Sigmoid colon (tissue), 7 donors: ENCODE measurements around the gene UGT1A7. TPM values are rescaled to one million over a fixed set of nuclear protein-coding genes. Genes with fewer than 3 reads are reported as not detected.
A peak's percentile ranks its signal among the peaks of the same experiment; 100 is the strongest.

Experiments
- DNase-seq: peaks from one replicate; pipeline ENCODE4 v3.0.0-alpha.2; 2019
- H3K27ac ChIP-seq, 4 donors: fragments of 200-600 bp; sonication (generic); one replicate each; pipeline ENCODE4 v1.5.1; 2016 to 2019; ENCODE audit warnings: mild to moderate bottlenecking in 1 of 4
- H3K27me3 ChIP-seq, 3 donors: fragments of 200-600 bp; sonication (generic); one replicate each; pipeline ENCODE4 v1.5.1; 2019; ENCODE audit warnings: mild to moderate bottlenecking in 1 of 3
- H3K36me3 ChIP-seq, 4 donors: fragments of 200-600 bp; sonication (generic); one replicate each; pipeline ENCODE4 v1.5.1; 2016 to 2019
- H3K4me1 ChIP-seq, 4 donors: fragments of 200-600 bp; sonication (generic); one replicate each; pipeline ENCODE4 v1.5.1; 2017 to 2019
- H3K4me3 ChIP-seq, 4 donors: fragments of 200-600 bp; sonication (generic); one replicate each; pipeline ENCODE4 v1.5.1; 2017 to 2019; ENCODE audit warnings: mild to moderate bottlenecking in 2 of 4, moderate library complexity in 1 of 4
- H3K9me3 ChIP-seq, 4 donors: fragments of 200-600 bp in 3 of 4; sonication (generic) in 3 of 4; one replicate each; pipeline versions ENCODE4 v1.5.1 to v1.6.1; 2013 to 2019
- CTCF ChIP-seq, 4 experiments: fragments of 450-650 bp in 3 of 4; fragments of 200-600 bp in 1 of 4; IDR thresholded peaks; one replicate each; pipeline ENCODE4 v1.5.1; 2016 to 2019; ENCODE audit warnings: antibody characterized with exemption in 4 of 4, mild to moderate bottlenecking in 3 of 4, moderate library complexity in 2 of 4
- EP300 ChIP-seq, 4 donors: sonication (generic); formaldehyde crosslinking; IDR thresholded peaks; one replicate each; pipeline ENCODE4 v1.6.1; 2017; ENCODE audit warnings: antibody characterized with exemption in 4 of 4
- POLR2A ChIP-seq, 2 donors: fragments of 450-650 bp; IDR thresholded peaks; one replicate each; pipeline ENCODE4 v1.6.1; 2016; ENCODE audit warnings: antibody characterized with exemption in 2 of 2, mild to moderate bottlenecking in 2 of 2, moderate library complexity in 2 of 2
- POLR2AphosphoS5 ChIP-seq, 4 donors: sonication (generic); formaldehyde crosslinking; IDR thresholded peaks; one replicate each; pipeline ENCODE4 v1.6.1; 2017; ENCODE audit warnings: antibody characterized with exemption in 4 of 4
- WGBS, 2 donors: extraction: QIAGEN DNeasy Blood & Tissue Kit; methylation state at CpG; one replicate each; pipeline ENCODE4 v1.1.7; 2013; 5-methylcytosine and 5-hydroxymethylcytosine counted together
- intact Hi-C: fragments of 100-400 bp; cut with DNase I; formaldehyde crosslinking; loops from one replicate; pipeline ENCODE4 v1.15.1; 2023
- polyA plus RNA-seq, 3 donors: library from polyadenylated mRNA; stranded (reverse); fragments of 200-250 nt; gene quantifications; one replicate each; pipeline ENCODE4 v1.2.3, GENCODE V29; 2013
- total RNA-seq, 4 donors: library from RNA; depleted of rRNA; stranded (reverse); fragments of >200 nt; gene quantifications; one replicate each; pipeline ENCODE4 v1.1.0, GENCODE V29; 2016
- donor health status: healthy with polysubstance abuse.
- donor health status: Bipolar disorder and iron deficiency.
- donor health status: healthy.

The UGT1A7 gene
- total and polyA plus RNA-seq, 7 donors: 0.66 TPM; not detected in 6

GRCh38 chr2:233822101-233822771 lies 140.5 kb downstream of the UGT1A7 start:
- no peaks in the 10 kb centered on the region for H3K27me3 ChIP-seq
- 82 to 90% methylated on average over 21 of the region's 21 CpGs for WGBS, 2 donors
- peak; percentile 60 for DNase-seq
- no peaks in the 10 kb centered on the region for H3K36me3 ChIP-seq
- H3K9me3 ChIP-seq: no peaks in the 10 kb centered on the region
- intact Hi-C loops: no loop called here
- no peaks in the 10 kb centered on the region for H3K4me1 ChIP-seq
- no peak overlapping the region for H3K4me3 ChIP-seq
- no peak overlapping the region for H3K27ac ChIP-seq
- TF ChIP-seq EP300 (IDR thresholded peaks at IDR 0.05) (no peak), CTCF (IDR thresholded peaks at IDR 0.05) (no peak), POLR2AphosphoS5 (IDR thresholded peaks at IDR 0.05) (no peak), POLR2A (IDR thresholded peaks at IDR 0.05) (no peak)

Other genes starting within 250 kb of the UGT1A7 start
- 10 to 100 TPM; 23.4 to 34.5 (median 31.3) TPM for gene USP40, start 115.1 kb upstream of the UGT1A7 start, total RNA-seq
- 10 to 100 TPM in 2 of 3 donors, 1 to 10 TPM in 1; 9.6 to 14.7 (median 10.9) TPM for gene USP40, start 115.1 kb upstream of the UGT1A7 start, polyA plus RNA-seq
- gene UGT1A8, start 64.3 kb upstream of the UGT1A7 start, total RNA-seq: not detected
- gene UGT1A8, start 64.3 kb upstream of the UGT1A7 start, polyA plus RNA-seq: 1 to 10 TPM; 1.8 to 8.8 (median 7.4) TPM
- not detected for gene UGT1A10, start 45.5 kb upstream of the UGT1A7 start, total RNA-seq
- gene UGT1A10, start 45.5 kb upstream of the UGT1A7 start, polyA plus RNA-seq: 10 to 100 TPM; 10.8 to 27.3 (median 19.7) TPM
- gene UGT1A9, start 10.0 kb upstream of the UGT1A7 start, total RNA-seq: not detected
- under 1 TPM in 1 of 3 donors, not detected in 2; 0.36 TPM for gene UGT1A9, start 10.0 kb upstream of the UGT1A7 start, polyA plus RNA-seq
- not detected for gene UGT1A6, start 11.0 kb downstream of the UGT1A7 start, total RNA-seq
- gene UGT1A6, start 11.0 kb downstream of the UGT1A7 start, polyA plus RNA-seq: 1 to 10 TPM in 1 of 3 donors, not detected in 2; 3.0 TPM
- not detected for gene UGT1A5, start 31.0 kb downstream of the UGT1A7 start, total RNA-seq
- under 1 TPM in 1 of 3 donors, not detected in 2; 0.22 TPM for gene UGT1A5, start 31.0 kb downstream of the UGT1A7 start, polyA plus RNA-seq
- gene UGT1A4, start 36.8 kb downstream of the UGT1A7 start, total RNA-seq: not detected
- gene UGT1A4, start 36.8 kb downstream of the UGT1A7 start, polyA plus RNA-seq: under 1 TPM in 2 of 3 donors, not detected in 1; 0.50 to 0.60 TPM
- not detected for gene UGT1A3, start 47.1 kb downstream of the UGT1A7 start, total RNA-seq
- under 1 TPM in 1 of 3 donors, not detected in 2; 0.36 TPM for gene UGT1A3, start 47.1 kb downstream of the UGT1A7 start, polyA plus RNA-seq
- not detected for gene UGT1A1, start 78.4 kb downstream of the UGT1A7 start, total RNA-seq
- gene UGT1A1, start 78.4 kb downstream of the UGT1A7 start, polyA plus RNA-seq: 1 to 10 TPM in 2 of 3 donors, under 1 TPM in 1; 0.74 to 2.8 (median 1.8) TPM
- not detected for gene MROH2A, start 96.4 kb downstream of the UGT1A7 start, total RNA-seq
- under 1 TPM in 1 of 3 donors, not detected in 2; 0.06 TPM for gene MROH2A, start 96.4 kb downstream of the UGT1A7 start, polyA plus RNA-seq
- 1 to 10 TPM in 2 of 4 donors, under 1 TPM in 2; 0.28 to 2.1 (median 1.0) TPM for gene HJURP, start 172.6 kb downstream of the UGT1A7 start, total RNA-seq
- 1 to 10 TPM; 1.2 to 9.0 (median 3.0) TPM for gene HJURP, start 172.6 kb downstream of the UGT1A7 start, polyA plus RNA-seq
- gene TRPM8, start 235.5 kb downstream of the UGT1A7 start, total RNA-seq: not detected
- gene TRPM8, start 235.5 kb downstream of the UGT1A7 start, polyA plus RNA-seq: under 1 TPM in 1 of 3 donors, not detected in 2; 0.04 TPM